Astrocyte (in vitro differentiated cells and primary cell): ENCODE measurements around the gene GIPC1. TPM values are rescaled to one million over a fixed set of nuclear protein-coding genes. Genes with fewer than 3 reads are reported as not detected.

ENCODE experiments used
- DNase-seq: peaks from one replicate; pipeline ENCODE4 v3.0.0-alpha.2; 2010; ENCODE audit warnings: low read depth
- FAIRE-seq: peaks from 2 replicates; lab custom pipeline; 2011; peaks lifted over from hg19 to GRCh38; lab: Jason Lieb, UNC
- H2AFZ ChIP-seq: 2 replicates; pipeline ENCODE4 v1.6.0; 2012; ENCODE audit warnings: low read depth, low read length, inconsistent platforms
- H3K27ac ChIP-seq: 2 replicates; pipeline ENCODE4 v1.5.1; 2011; ENCODE audit warnings: low read depth, low read length, inconsistent platforms
- H3K27me3 ChIP-seq: 2 replicates; pipeline ENCODE4 v1.6.0; 2011; ENCODE audit warnings: low read length, inconsistent platforms; ENCODE audit not compliant: insufficient read depth
- H3K36me3 ChIP-seq: 2 replicates; pipeline ENCODE4 v1.5.1; 2011; ENCODE audit warnings: low read length, inconsistent platforms; ENCODE audit not compliant: insufficient read depth
- H3K4me1 ChIP-seq: 2 replicates; pipeline ENCODE4 v1.5.1; 2011; ENCODE audit warnings: low read length, inconsistent platforms; ENCODE audit not compliant: insufficient read depth
- H3K4me2 ChIP-seq: 2 replicates; pipeline ENCODE4 v1.6.0; 2012; ENCODE audit warnings: low read length, inconsistent platforms
- H3K4me3 ChIP-seq: 2 replicates; pipeline ENCODE4 v1.5.1; 2011; ENCODE audit warnings: low read depth, mild to moderate bottlenecking, low read length, inconsistent platforms; ENCODE audit not compliant: insufficient read depth
- H3K79me2 ChIP-seq: 2 replicates; pipeline ENCODE4 v1.6.0; 2012; ENCODE audit warnings: mild to moderate bottlenecking, low read length, inconsistent platforms; ENCODE audit not compliant: insufficient read depth
- H3K9ac ChIP-seq: 2 replicates; pipeline ENCODE4 v1.6.0; 2012; ENCODE audit warnings: mild to moderate bottlenecking, low read length, inconsistent platforms
- H3K9me3 ChIP-seq: 2 replicates; pipeline ENCODE4 v1.5.1; 2012; ENCODE audit warnings: low read depth, mild to moderate bottlenecking, low read length, inconsistent platforms; ENCODE audit not compliant: insufficient read depth
- H4K20me1 ChIP-seq: 2 replicates; pipeline ENCODE4 v1.6.0; 2012; ENCODE audit warnings: low read length, inconsistent platforms; ENCODE audit not compliant: insufficient read depth
- H3K27ac Mint-ChIP-seq: one replicate; pipeline ENCODE4 v1.8.0; 2021; ENCODE audit warnings: mild to moderate bottlenecking, mixed read lengths; ENCODE audit not compliant: unreplicated experiment
- H3K27me3 Mint-ChIP-seq: one replicate; pipeline ENCODE4 v1.8.0; 2021; ENCODE audit warnings: low read depth, mixed read lengths; ENCODE audit not compliant: unreplicated experiment
- H3K36me3 Mint-ChIP-seq: one replicate; pipeline ENCODE4 v1.8.0; 2021; ENCODE audit warnings: low read depth, mixed read lengths; ENCODE audit not compliant: unreplicated experiment
- H3K4me1 Mint-ChIP-seq: one replicate; pipeline ENCODE4 v1.8.0; 2021; ENCODE audit warnings: low read depth, mixed read lengths; ENCODE audit not compliant: unreplicated experiment
- H3K4me3 Mint-ChIP-seq: one replicate; pipeline ENCODE4 v1.8.0; 2021; ENCODE audit warnings: mild to moderate bottlenecking, moderate library complexity, mixed read lengths; ENCODE audit not compliant: unreplicated experiment
- H3K9me3 Mint-ChIP-seq: one replicate; pipeline ENCODE4 v1.8.0; 2021; ENCODE audit warnings: mild to moderate bottlenecking, mixed read lengths; ENCODE audit not compliant: unreplicated experiment
- CTCF ChIP-seq: IDR thresholded peaks from 2 replicates; pipeline ENCODE4 v1.5.1; 2011; ENCODE audit warnings: low read depth, mild to moderate bottlenecking, inconsistent platforms, low read length, moderate library complexity; ENCODE audit not compliant: insufficient read depth
- EZH2 ChIP-seq: IDR thresholded peaks from 2 replicates; pipeline ENCODE4 v1.6.1; 2012; ENCODE audit warnings: mild to moderate bottlenecking, low read length, inconsistent platforms; ENCODE audit not compliant: insufficient read depth
- total RNA-seq: library from RNA; stranded (reverse); gene quantifications from 2 replicates; pipeline ENCODE4 v1.2.1, GENCODE V29; 2021

Gene GIPC1
- total RNA-seq, 1 donor from 2014 or later = 169 TPM

GRCh38 chr19:14470031-14470876, 25.7 kb downstream of the GIPC1 start:
- Mint-ChIP-seq H3K9me3 (no peaks in the 10 kb centered on the region), H3K27me3 (no peaks in the 10 kb centered on the region), H3K27ac (no peak overlapping the region), H3K4me1 (no peaks in the 10 kb centered on the region), H3K4me3 (no peak overlapping the region), H3K36me3 (peaks cover 2% of the 10 kb centered on the region)
- Histone ChIP-seq H3K9ac (no peak overlapping the region), H3K4me2 (no peak overlapping the region), H3K9me3 (no peaks in the 10 kb centered on the region), H3K79me2 (no peaks in the 10 kb centered on the region), H3K36me3 (no peaks in the 10 kb centered on the region), H3K4me1 (peaks cover 4% of the 10 kb centered on the region), H4K20me1 (peaks cover 12% of the 10 kb centered on the region), H3K27ac (no peak overlapping the region), H3K27me3 (peaks cover 11% of the 10 kb centered on the region), H3K4me3 (no peak overlapping the region), H2AFZ (no peak overlapping the region)
- TF ChIP-seq EZH2 (no peak), CTCF (no peak)
- no peak for DNase-seq
- no peak for FAIRE-seq

DNA sequence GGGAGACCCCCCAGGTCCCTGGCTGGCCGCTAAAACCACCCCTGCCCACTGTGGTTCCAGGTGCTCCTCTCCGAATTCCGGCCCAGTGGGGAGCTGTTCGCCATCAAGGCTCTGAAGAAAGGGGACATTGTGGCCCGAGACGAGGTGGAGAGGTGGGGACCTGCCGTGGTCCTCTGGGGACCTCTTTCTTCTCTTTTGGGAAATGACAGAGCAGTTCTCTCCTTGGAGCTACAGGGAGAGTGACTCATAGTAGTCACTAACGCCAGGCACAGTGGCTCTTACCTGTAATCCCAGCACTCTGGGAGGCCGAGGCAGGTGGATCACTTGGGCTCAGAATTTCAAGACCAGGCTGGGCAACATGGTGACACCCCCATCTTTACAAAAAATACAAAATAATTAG, 28.1 kb downstream of the GIPC1 start:
- Histone ChIP-seq H3K4me1 (no peaks in the 10 kb centered on the region), H4K20me1 (peaks cover 2% of the 10 kb centered on the region), H2AFZ (no peak overlapping the region), H3K27me3 (peaks cover 2% of the 10 kb centered on the region), H3K9ac (no peak overlapping the region), H3K4me2 (no peak overlapping the region), H3K4me3 (no peak overlapping the region), H3K9me3 (no peaks in the 10 kb centered on the region), H3K27ac (no peak overlapping the region), H3K36me3 (no peaks in the 10 kb centered on the region), H3K79me2 (no peaks in the 10 kb centered on the region)
- DNase-seq (no peak), FAIRE-seq (no peak)
- no peaks in the 10 kb centered on the region for H3K4me1 Mint-ChIP-seq
- TF ChIP-seq CTCF (no peak), EZH2 (no peak)
- no peaks in the 10 kb centered on the region for H3K9me3 Mint-ChIP-seq
- H3K27me3 Mint-ChIP-seq = no peaks in the 10 kb centered on the region
- no peak overlapping the region for H3K27ac Mint-ChIP-seq
- H3K36me3 Mint-ChIP-seq = peaks cover 4% of the 10 kb centered on the region
- no peak overlapping the region for H3K4me3 Mint-ChIP-seq

GRCh38 chr19:14467391-14467790, 28.5 kb downstream of the GIPC1 start:
- FAIRE-seq (no peak), DNase-seq (no peak)
- Histone ChIP-seq H3K4me1 (no peaks in the 10 kb centered on the region), H3K27me3 (no peaks in the 10 kb centered on the region), H3K9me3 (no peaks in the 10 kb centered on the region), H3K79me2 (no peaks in the 10 kb centered on the region), H3K9ac (no peak overlapping the region), H4K20me1 (no peaks in the 10 kb centered on the region), H3K4me2 (no peak overlapping the region), H3K4me3 (no peak overlapping the region), H3K36me3 (no peaks in the 10 kb centered on the region), H2AFZ (no peak overlapping the region), H3K27ac (no peak overlapping the region)
- Mint-ChIP-seq H3K9me3 (no peaks in the 10 kb centered on the region), H3K4me3 (no peak overlapping the region), H3K27me3 (no peaks in the 10 kb centered on the region), H3K27ac (no peak overlapping the region), H3K36me3 (peaks cover 7% of the 10 kb centered on the region), H3K4me1 (no peaks in the 10 kb centered on the region)
- no peak for TF ChIP-seq CTCF
- no peak for TF ChIP-seq EZH2
